HG03159 (cell line): ENCODE measurements around the gene GRPEL1.
A peak's percentile ranks its signal among the peaks of the same experiment; 100 is the strongest.
"Not testable (repeated sequence)": the region's sequence is repeated elsewhere in the genome, so short reads cannot be mapped to it uniquely, and the experiment has no call there.

ENCODE experiments used
- ATAC-seq: cut with Tn5 transposase; IDR thresholded peaks from one replicate; pipeline ENCODE4 v1.9.1; 2021; ENCODE audit warnings: mild to moderate bottlenecking, moderate library complexity; ENCODE audit not compliant: unreplicated experiment

Gene GRPEL1

GRCh38 chr4:7067452-7068278, at the start of gene GRPEL1:
Gene GRPEL1 (minus strand): TSS chr4:7068064. CDS start chr4:7068032, 32 bp downstream.
- peak; percentile 87 for ATAC-seq

- ATAC-seq = no peak
These were observed 48.8 kb upstream of the GRPEL1 start for GRCh38 chr4:7116705-7117104.

GRCh38 chr4:7115557-7116340, 47.9 kb upstream of the GRPEL1 start:
- ATAC-seq = no peak

- no peak for ATAC-seq
These were observed 44.8 kb upstream of the GRPEL1 start for GRCh38 chr4:7112656-7113055.

- no peak for ATAC-seq
These were observed 43.6 kb upstream of the GRPEL1 start for GRCh38 chr4:7111441-7111840.

- no peak for ATAC-seq
These were observed 42.7 kb upstream of the GRPEL1 start for GRCh38 chr4:7110546-7110945.

GRCh38 chr4:7109169-7109568, 41.3 kb upstream of the GRPEL1 start:
- no peak for ATAC-seq

GRCh38 chr4:7108660-7109059, 40.8 kb upstream of the GRPEL1 start:
- no peak for ATAC-seq

GRCh38 chr4:7108046-7108625, 40.3 kb upstream of the GRPEL1 start:
- no peak for ATAC-seq

- ATAC-seq = no peak
These were observed 39.5 kb upstream of the GRPEL1 start for GRCh38 chr4:7107166-7107905.

- no peak for ATAC-seq
These were observed 37.4 kb upstream of the GRPEL1 start for GRCh38 chr4:7105276-7105675.

GRCh38 chr4:7104366-7105031, 36.6 kb upstream of the GRPEL1 start:
- no peak for ATAC-seq

GRCh38 chr4:7103607-7104365, 35.9 kb upstream of the GRPEL1 start:
- no peak for ATAC-seq

- ATAC-seq = peak; percentile 84
These were observed 35.3 kb upstream of the GRPEL1 start for GRCh38 chr4:7103031-7103606.

- not testable (repeated sequence) for ATAC-seq
These were observed 34.6 kb upstream of the GRPEL1 start for GRCh38 chr4:7102516-7102909.

- ATAC-seq = peak; percentile 73
These were observed 34.0 kb upstream of the GRPEL1 start for GRCh38 chr4:7101692-7102515.

- no peak for ATAC-seq
These were observed 28.4 kb upstream of the GRPEL1 start for GRCh38 chr4:7096236-7096635.

- no peak for ATAC-seq
These were observed 27.8 kb upstream of the GRPEL1 start for GRCh38 chr4:7095611-7096155.
